ENCODE data around the gene RADIL. TPM values are rescaled to one million over a fixed set of nuclear protein-coding genes. Genes with fewer than 3 reads are reported as not detected.

Gene RADIL
- total and polyA plus RNA-seq, 11 donors, result 1.1 to 9.0 (median 3.4) TPM

DNA sequence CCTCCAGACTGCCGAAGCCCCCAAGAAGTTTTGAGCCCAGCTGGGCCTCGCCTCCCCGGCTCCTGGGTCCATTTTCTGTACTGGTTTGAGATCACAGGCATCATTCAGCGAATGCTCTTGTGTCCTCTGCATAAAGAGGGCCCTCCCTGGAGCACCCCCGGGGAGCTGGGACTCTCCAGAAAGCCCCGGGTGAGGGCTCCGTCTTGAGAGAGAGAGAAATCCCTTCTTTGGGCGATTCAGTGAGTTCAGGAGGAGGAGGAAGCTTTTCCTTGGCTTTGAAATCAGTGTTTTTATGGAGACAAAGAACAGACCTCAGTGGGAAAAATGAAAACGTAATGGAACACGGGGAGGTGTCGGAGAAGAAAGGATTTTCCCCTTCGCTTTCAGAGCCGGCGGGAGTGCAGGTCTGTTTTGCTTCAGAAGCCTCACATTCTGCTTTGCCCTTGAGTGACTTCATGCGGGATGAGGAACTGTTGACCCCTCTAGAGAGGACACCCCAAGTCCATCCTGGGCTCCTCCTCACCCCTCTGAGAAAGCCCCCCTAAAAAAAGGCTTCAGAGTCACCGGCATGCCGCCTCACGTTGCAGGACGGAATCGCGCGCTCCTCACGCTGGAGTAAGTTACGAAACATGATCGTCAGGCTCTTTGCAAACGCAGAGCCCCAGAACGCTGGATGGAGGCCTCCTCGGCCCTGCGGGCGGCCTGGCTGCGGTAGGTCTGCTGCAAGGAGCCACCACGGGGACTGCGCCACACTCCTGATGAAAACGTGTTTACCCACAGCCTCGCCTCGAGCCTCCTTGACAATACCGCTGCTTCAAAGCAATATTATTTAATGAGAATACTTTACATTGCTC lies 116.6 kb downstream of the RADIL start:
- peak in 1 of 5 donors; percentile 5 for DNase-seq
- intact Hi-C loops (cut with DNase I), result no loop called here
- ATAC-seq, result no peak
- peaks cover 0 to 24% (median 6%) of the 10 kb centered on the region in 12 donors for H3K4me1 ChIP-seq
- no peak overlapping the region for H3K4me3 ChIP-seq
- WGBS, 4 donors, result 90 to 93% (median 91%) methylated on average over 37 of the region's 37 CpGs
- no peaks in the 10 kb centered on the region for H3K9me3 ChIP-seq
- TF ChIP-seq, protein P1, sequence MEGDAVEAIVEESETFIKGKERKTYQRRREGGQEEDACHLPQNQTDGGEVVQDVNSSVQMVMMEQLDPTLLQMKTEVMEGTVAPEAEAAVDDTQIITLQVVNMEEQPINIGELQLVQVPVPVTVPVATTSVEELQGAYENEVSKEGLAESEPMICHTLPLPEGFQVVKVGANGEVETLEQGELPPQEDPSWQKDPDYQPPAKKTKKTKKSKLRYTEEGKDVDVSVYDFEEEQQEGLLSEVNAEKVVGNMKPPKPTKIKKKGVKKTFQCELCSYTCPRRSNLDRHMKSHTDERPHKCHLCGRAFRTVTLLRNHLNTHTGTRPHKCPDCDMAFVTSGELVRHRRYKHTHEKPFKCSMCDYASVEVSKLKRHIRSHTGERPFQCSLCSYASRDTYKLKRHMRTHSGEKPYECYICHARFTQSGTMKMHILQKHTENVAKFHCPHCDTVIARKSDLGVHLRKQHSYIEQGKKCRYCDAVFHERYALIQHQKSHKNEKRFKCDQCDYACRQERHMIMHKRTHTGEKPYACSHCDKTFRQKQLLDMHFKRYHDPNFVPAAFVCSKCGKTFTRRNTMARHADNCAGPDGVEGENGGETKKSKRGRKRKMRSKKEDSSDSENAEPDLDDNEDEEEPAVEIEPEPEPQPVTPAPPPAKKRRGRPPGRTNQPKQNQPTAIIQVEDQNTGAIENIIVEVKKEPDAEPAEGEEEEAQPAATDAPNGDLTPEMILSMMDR (IDR thresholded peaks at IDR 0.05), result no peak
- no peak for TF ChIP-seq POLR2A (IDR thresholded peaks at IDR 0.05)
- no peaks in the 10 kb centered on the region for H3K27me3 ChIP-seq
- peak overlapping the region in 1 of 12 donors; percentile 94 for H3K27ac ChIP-seq
- H3K36me3 ChIP-seq, result peaks cover 0 to 54% (median 42%) of the 10 kb centered on the region in 9 donors

DNA sequence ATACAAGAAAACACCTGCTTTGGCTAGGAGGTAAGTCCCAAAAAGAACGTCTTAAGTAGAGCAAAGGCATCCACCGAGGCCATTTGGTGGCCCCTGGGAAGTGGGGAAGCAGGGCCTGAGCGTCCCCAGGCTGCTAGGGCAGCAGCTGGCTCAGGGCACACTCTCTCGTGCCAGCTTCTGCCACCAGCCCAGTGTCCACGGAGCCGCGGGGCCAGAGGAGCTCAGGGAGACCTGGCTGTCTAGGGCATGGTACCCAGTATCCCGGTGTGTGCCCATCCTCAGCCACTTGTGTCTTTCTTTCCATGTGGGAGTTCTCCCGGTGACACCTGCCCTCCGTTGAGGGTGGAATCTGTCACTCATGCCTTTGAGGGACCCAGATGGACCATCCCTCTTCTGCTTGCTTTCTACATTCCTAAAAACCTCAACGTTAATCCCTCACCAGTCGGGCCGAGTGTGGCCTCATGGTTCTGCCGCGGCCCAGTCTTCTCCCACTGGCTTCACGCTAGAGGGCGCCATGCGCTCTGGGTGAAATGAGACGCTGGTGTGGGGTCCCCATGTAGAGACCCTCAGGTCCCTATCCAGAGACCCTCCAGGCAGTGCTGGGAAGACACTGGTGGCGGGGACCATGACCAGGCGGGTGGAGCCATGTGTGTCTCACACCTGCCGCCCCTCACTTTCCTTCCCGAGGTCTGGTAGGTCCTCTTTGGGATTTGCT lies 117.6 kb downstream of the RADIL start:
- no peaks in the 10 kb centered on the region for H3K9me3 ChIP-seq
- no peak for DNase-seq
- H3K4me3 ChIP-seq, result no peak overlapping the region
- no peaks in the 10 kb centered on the region for H3K27me3 ChIP-seq
- H3K27ac ChIP-seq, result peak overlapping the region in 1 of 12 donors; percentile 94
- peaks cover 0 to 23% (median 6%) of the 10 kb centered on the region in 12 donors for H3K4me1 ChIP-seq
- 70 to 87% (median 80%) methylated on average over 23 of the region's 23 CpGs for WGBS, 4 donors
- ATAC-seq, result no peak
- intact Hi-C loops (cut with DNase I), result no loop called here
- H3K36me3 ChIP-seq, result peaks cover 0 to 64% (median 52%) of the 10 kb centered on the region in 9 donors
- no peak for TF ChIP-seq POLR2A (IDR thresholded peaks at IDR 0.05)
- TF ChIP-seq, protein P1 (IDR thresholded peaks at IDR 0.05), result peak in 6 of 12 donors; percentile 14 to 34 (median 19)

DNA sequence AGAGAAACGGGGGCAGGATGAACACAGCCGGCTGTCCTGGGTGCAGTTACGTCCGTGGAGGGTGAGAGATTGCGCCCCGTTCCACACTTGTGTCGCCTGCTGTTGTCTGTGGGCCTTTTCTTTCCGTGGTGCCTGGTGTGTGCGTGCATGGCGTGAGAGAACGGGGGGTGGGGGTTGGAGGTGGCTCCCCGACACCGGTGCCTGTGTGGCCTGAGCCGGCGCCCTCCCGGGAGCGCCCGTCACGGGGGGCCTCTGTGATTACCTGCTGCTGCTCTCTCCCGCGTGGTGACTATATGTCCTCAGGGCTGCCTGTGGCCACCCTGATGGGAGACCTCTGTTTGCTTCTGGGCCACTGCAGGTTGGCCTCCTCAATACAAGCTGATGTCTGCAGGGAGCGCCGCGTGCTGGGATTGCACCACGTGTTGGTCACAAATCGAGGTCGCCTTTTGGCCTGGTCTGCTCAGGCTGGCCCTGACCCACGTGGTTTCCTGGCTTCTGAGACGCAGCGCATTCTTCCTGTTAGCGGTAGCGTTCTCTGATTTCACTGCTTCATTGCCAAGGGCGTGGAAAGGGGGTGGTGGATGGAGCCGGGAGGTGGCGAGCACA lies 119.0 kb downstream of the RADIL start:
- ATAC-seq (no peak), DNase-seq (no peak)
- WGBS, 4 donors, result 88 to 92% (median 89%) methylated on average over 34 to 35 of the region's 35 CpGs
- peaks cover 0 to 8% (median under 1%) of the 10 kb centered on the region in 12 donors for H3K4me1 ChIP-seq
- peak overlapping the region in 1 of 12 donors; percentile 94 for H3K27ac ChIP-seq
- peaks cover 0 to 78% (median 66%) of the 10 kb centered on the region in 9 donors for H3K36me3 ChIP-seq
- H3K9me3 ChIP-seq, result no peaks in the 10 kb centered on the region
- no peaks in the 10 kb centered on the region for H3K27me3 ChIP-seq
- no peak for TF ChIP-seq POLR2A (IDR thresholded peaks at IDR 0.05)
- TF ChIP-seq, protein P1 (IDR thresholded peaks at IDR 0.05), result no peak
- intact Hi-C loops (cut with DNase I), result no loop called here
- H3K4me3 ChIP-seq, result no peak overlapping the region

Data from heart left ventricle (tissue), 16 donors.